K562 (cell line): ENCODE data around the gene DDRGK1. TPM values are rescaled to one million over a fixed set of nuclear protein-coding genes. Genes with fewer than 3 reads are reported as not detected.

Source experiments
- ATAC-seq: fragments of 200-7000 bp; cut with Tn5 transposase; 3 replicates; pipeline ENCODE4 v1.9.1; 2020; ENCODE audit warnings: moderate library complexity
- BruUV-seq: library from RNA; stranded (reverse); fragments of 400-500 nt; replicated peaks from 2 replicates; lab custom pipeline; 2021; lab: Mats Ljungman, UMichigan
- CTCF ChIA-PET: fragments of 300-600 bp; formaldehyde crosslinking; extraction: SDS; loops from one replicate; lab custom pipeline; 2021; ENCODE audit warnings: low intra/inter-chr PET ratio; lab: Yijun Ruan, JAX
- POLR2A ChIA-PET: fragments of 300-600, 350-650 bp; sonication (Branson Sonifier 250); formaldehyde crosslinking; extraction: SDS; loops from one replicate; lab custom pipeline; 2021; ENCODE audit warnings: antibody characterized with exemption, inconsistent platforms; lab: Yijun Ruan, JAX
- DNase-seq, 4 experiments: peaks; one replicate each; pipeline versions ENCODE4 v3.0.0 to v3.0.0-alpha.2; 2011 to 2018; ENCODE audit warnings: low spot score in 3 of 4, mixed read lengths in 3 of 4; ENCODE audit errors: extremely low read depth in 1 of 4
- FAIRE-seq: peaks from 2 replicates; lab custom pipeline; 2011; peaks lifted over from hg19 to GRCh38; lab: Jason Lieb, UNC
- H2AFZ ChIP-seq: 2 replicates; pipeline ENCODE4 v1.6.0; 2011; ENCODE audit warnings: low read depth, low read length, control low read depth, inconsistent platforms
- H3K27ac ChIP-seq: fragments of 200-600 bp; 3 replicates; pipeline ENCODE4 v1.8.0; 2011; ENCODE audit warnings: low read depth, mild to moderate bottlenecking, control low read depth, inconsistent platforms, low read length, moderate library complexity, mixed read lengths; ENCODE audit errors: extremely low read depth
- H3K27me3 ChIP-seq, 2 experiments: fragments of 300-600 bp in 1 of 2; 2 replicates in 1 of 2; 3 replicates in 1 of 2; pipeline versions ENCODE4 v1.6.0 to v1.8.0; 2011; ENCODE audit warnings: inconsistent platforms in 2 of 2, low read length in 2 of 2, mild to moderate bottlenecking in 1 of 2, mixed read lengths in 1 of 2, moderate library complexity in 1 of 2; ENCODE audit not compliant: control insufficient read depth in 2 of 2, insufficient read depth in 2 of 2
- H3K36me3 ChIP-seq: fragments of 300-600 bp; 3 replicates; pipeline ENCODE4 v1.8.0; 2011; ENCODE audit warnings: mild to moderate bottlenecking, low read length, inconsistent platforms; ENCODE audit not compliant: control insufficient read depth, insufficient read depth
- H3K4me1 ChIP-seq, 2 experiments: fragments of 200-600 bp in 1 of 2; replicated peaks in 1 of 2; 2 replicates in 1 of 2; 3 replicates in 1 of 2; pipeline versions ENCODE4 v1.5.1 to v1.8.0; 2011; ENCODE audit warnings: inconsistent platforms in 2 of 2, low read length in 2 of 2, mild to moderate bottlenecking in 1 of 2, mixed read lengths in 1 of 2, moderate library complexity in 1 of 2; ENCODE audit not compliant: control insufficient read depth in 2 of 2, insufficient read depth in 2 of 2
- H3K4me2 ChIP-seq: 2 replicates; pipeline ENCODE4 v1.6.1; 2011; ENCODE audit warnings: low read length, control low read depth, inconsistent platforms, mixed read lengths; ENCODE audit not compliant: insufficient read depth
- H3K4me3 ChIP-seq: fragments of 200-600 bp; sonication (generic), shearing (Covaris generic); 2 replicates; pipeline ENCODE4 v1.5.1; 2016; ENCODE audit warnings: control low read depth, inconsistent platforms
- H3K79me2 ChIP-seq: fragments of 200-600 bp; 3 replicates; pipeline ENCODE4 v1.8.0; 2011; ENCODE audit warnings: low read length, inconsistent platforms; ENCODE audit not compliant: control insufficient read depth, insufficient read depth
- H3K9ac ChIP-seq, 2 experiments: 2 replicates each; pipeline versions ENCODE4 v1.6.0 to v1.6.1; 2011; ENCODE audit warnings: low read depth in 2 of 2, low read length in 2 of 2, control low read depth in 1 of 2, inconsistent platforms in 1 of 2, mild to moderate bottlenecking in 1 of 2, mixed read lengths in 1 of 2; ENCODE audit not compliant: insufficient read depth in 1 of 2
- H3K9me1 ChIP-seq: one replicate; pipeline ENCODE4 v1.6.0; 2011; ENCODE audit warnings: inconsistent platforms, mild to moderate bottlenecking, low read length, moderate library complexity; ENCODE audit not compliant: control insufficient read depth, insufficient read depth
- H3K9me3 ChIP-seq: replicated peaks from 2 replicates; pipeline ENCODE4 v1.5.1; 2011; ENCODE audit warnings: low read depth, low read length, inconsistent platforms; ENCODE audit not compliant: control insufficient read depth, insufficient read depth
- H4K20me1 ChIP-seq: replicated peaks from 2 replicates; pipeline ENCODE4 v1.6.1; 2011; ENCODE audit warnings: low read length, inconsistent platforms, mixed read lengths; ENCODE audit not compliant: control insufficient read depth, insufficient read depth
- BCOR ChIP-seq: fragments of 450-650 bp; IDR thresholded peaks from 2 replicates; pipeline ENCODE4 v1.6.1; 2016
- ESRRB ChIP-seq: fragments of 250-450 bp; sonication (Bioruptor Pico); IDR thresholded peaks from 2 replicates; pipeline ENCODE4 v1.5.0; 2020; ENCODE audit warnings: mild to moderate bottlenecking, moderate library complexity, borderline replicate concordance
- GATAD2A ChIP-seq: fragments of 450-650 bp; IDR thresholded peaks from 2 replicates; pipeline ENCODE4 v1.6.1; 2017
- MTA2 ChIP-seq: fragments of 450-650 bp; IDR thresholded peaks from 2 replicates; pipeline ENCODE4 v1.6.1; 2016; ENCODE audit warnings: low read depth
- POLR2G ChIP-seq: fragments of 200-400 bp; formaldehyde crosslinking; IDR thresholded peaks from 2 replicates; pipeline ENCODE4 v1.6.1; 2017; ENCODE audit warnings: low read depth, mild to moderate bottlenecking, antibody characterized with exemption, low read length, moderate library complexity
- THAP7 ChIP-seq: fragments of 250-450 bp; sonication (Bioruptor Pico); IDR thresholded peaks from 2 replicates; pipeline ENCODE4 v1.5.0; 2021
- ZBTB12 ChIP-seq: fragments of 250-450 bp; sonication (Bioruptor Pico); IDR thresholded peaks from 2 replicates; pipeline ENCODE4 v1.4.0; 2020
- ZNF184 ChIP-seq: sonication (generic); formaldehyde crosslinking; IDR thresholded peaks from 2 replicates; pipeline ENCODE4 v1.5.0; 2020; ENCODE audit warnings: missing genetic modification reagents
- WGBS: fragments of 100-300 bp; shearing (Covaris generic); methylation state at CpG from one replicate; pipeline ENCODE4 v1.1.6; 2016; ENCODE audit warnings: low coverage, mixed read lengths; ENCODE audit not compliant: insufficient coverage; ENCODE audit errors: missing lambda C conversion rate; 5-methylcytosine and 5-hydroxymethylcytosine counted together
- in situ Hi-C: fragments of 300-500 bp; cut with MboI; formaldehyde crosslinking; loops from 4 replicates; pipeline ENCODE4 v1.15.0; 2018; ENCODE audit warnings: inconsistent platforms, mixed read lengths
- intact Hi-C: fragments of 100-400 bp; cut with micrococcal nuclease; formaldehyde crosslinking; loops from 2 replicates; pipeline ENCODE4 v1.14.2; 2022
- polyA plus RNA-seq, 8 experiments: library from polyadenylated mRNA; depleted of rRNA in 4 of 8; stranded (reverse) in 5 of 8; unstranded in 3 of 8; fragments of >200 nt; fragmentation: Nextera tagmentation in 2 of 8; fragmentation: Illumina TruSeq in 1 of 8; extraction: Ambion mirVana in 2 of 8; extraction: Trizol in 1 of 8; gene quantifications; 2 replicates each; pipeline versions ENCODE4 v1.2.1 to v1.2.3, GENCODE V29; 2011 to 2014; ENCODE audit warnings: inconsistent platforms in 1 of 8, missing spikeins in 1 of 8
- total RNA-seq, 7 experiments: library from RNA; depleted of rRNA in 6 of 7; stranded (reverse); fragments of >200 nt in 6 of 7; fragmentation: Illumina TruSeq in 2 of 7; extraction: Trizol in 2 of 7; gene quantifications; 2 replicates each; pipeline versions ENCODE4 v1.2.1 to v1.2.3, GENCODE V29; 2011 to 2021; ENCODE audit warnings: low replicate concordance in 1 of 7

DDRGK1 gene
- total and polyA plus RNA-seq, 9 of the 15 experiments (the other 6 are each of a cell fraction or from before 2014, with no cell fraction given) = 2.3 to 54.4 (median 29.1) TPM

DNA sequence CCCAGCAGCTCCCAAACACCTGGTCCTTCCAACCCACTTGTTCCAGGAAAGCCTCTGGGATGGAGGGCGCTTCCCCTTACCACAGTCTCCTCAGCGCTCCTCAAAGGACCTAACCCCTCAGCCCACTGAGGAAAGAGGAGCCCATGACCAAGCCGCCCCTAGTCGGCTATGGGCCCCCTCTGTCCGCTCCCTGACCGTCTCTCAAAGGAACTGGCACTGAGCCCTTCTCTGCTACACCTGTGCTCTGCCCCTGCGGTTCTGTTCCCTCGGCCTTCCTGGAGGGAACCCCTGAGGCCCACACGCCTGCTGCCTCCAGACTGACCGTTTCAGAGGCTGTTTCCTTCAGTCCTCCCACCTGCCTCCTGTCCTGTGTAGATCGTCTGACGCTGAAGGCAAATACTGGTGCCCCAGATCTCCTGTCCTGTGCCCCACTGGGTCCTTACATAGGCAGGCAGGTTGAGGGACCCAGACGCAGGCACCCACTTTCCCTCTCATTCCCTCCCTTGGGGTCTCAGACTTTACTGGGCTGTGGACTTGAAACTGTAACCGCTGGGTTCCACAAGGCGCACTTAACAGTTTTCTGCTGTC is 36.4 kb upstream of the DDRGK1 start:
- no peaks in the 10 kb centered on the region for H3K36me3 ChIP-seq
- FAIRE-seq (no peak), ATAC-seq (no peak), DNase-seq (no peak)
- no peaks in the 10 kb centered on the region for H3K79me2 ChIP-seq
- H3K9me1 ChIP-seq = no peaks in the 10 kb centered on the region
- ChIA-PET CTCF (no interaction called here), POLR2A (no interaction called here)
- peaks cover 8 to 55% of the 10 kb centered on the region in 2 experiments; a peak in 3 of 5 replicates for H3K27me3 ChIP-seq
- no peak overlapping the region for H3K4me3 ChIP-seq
- 51% methylated on average over 13 of the region's 15 CpGs for WGBS
- no peaks in the 10 kb centered on the region for H3K9me3 ChIP-seq
- intact Hi-C loops = no loop called here
- H3K4me2 ChIP-seq = no peak overlapping the region
- no peak overlapping the region for H3K27ac ChIP-seq
- H2AFZ ChIP-seq = no peak overlapping the region
- no TSS peak for BruUV-seq
- H3K4me1 ChIP-seq = peaks cover 0 to 26% of the 10 kb centered on the region in 2 experiments; a peak in 2 of 5 replicates
- H3K9ac ChIP-seq = no peak overlapping the region
- in situ Hi-C loops = no loop called here
- H4K20me1 ChIP-seq = no peaks in the 10 kb centered on the region; the same call in 1 of the 2 replicates
- no peak for TF ChIP-seq ZNF184 (CRISPR knock-in tag)
- TF ChIP-seq BCOR = no peak
- no peak for TF ChIP-seq GATAD2A
- no peak for TF ChIP-seq THAP7 (CRISPR knock-in tag)
- TF ChIP-seq POLR2G = no peak
- TF ChIP-seq ESRRB (CRISPR knock-in tag) = no peak
- no peak for TF ChIP-seq ZBTB12
- TF ChIP-seq MTA2 = no peak
